NCI-H1105 treated with DMSO at 0.1 percent for 48 hours (cell line): ENCODE measurements around the gene TRIM5.
"Not testable (repeated sequence)": the region's sequence is repeated elsewhere in the genome, so short reads cannot be mapped to it uniquely, and the experiment has no call there.

ENCODE experiments used
- DNase-seq: peaks from one replicate; lab custom pipeline; 2025; lab: John Stamatoyannopoulos, UW

The TRIM5 gene

GRCh38 chr11:5684646-5685362, at the start of gene TRIM5:
Gene TRIM5 (minus strand): TSS chr11:5685074. CDS start chr11:5680177, 4,897 bp downstream.
- no peak for DNase-seq

GRCh38 chr11:5727691-5728090, 42.8 kb upstream of the TRIM5 start:
- DNase-seq = no peak

GRCh38 chr11:5726351-5726750, 41.5 kb upstream of the TRIM5 start:
- no peak for DNase-seq

- no peak for DNase-seq
These were observed 37.7 kb upstream of the TRIM5 start for GRCh38 chr11:5722622-5723021.

- DNase-seq = no peak
These were observed 35.0 kb upstream of the TRIM5 start for GRCh38 chr11:5719703-5720495.

GRCh38 chr11:5716518-5716917, 31.6 kb upstream of the TRIM5 start:
- not testable (repeated sequence) for DNase-seq

GRCh38 chr11:5713695-5714094, 28.8 kb upstream of the TRIM5 start:
- no peak for DNase-seq

GRCh38 chr11:5712507-5712906, 27.6 kb upstream of the TRIM5 start:
- DNase-seq = no peak

- DNase-seq = no peak
These were observed 20.8 kb upstream of the TRIM5 start for GRCh38 chr11:5705688-5706087.

GRCh38 chr11:5703741-5704536, 19.1 kb upstream of the TRIM5 start:
- no peak for DNase-seq

GRCh38 chr11:5701055-5701577, 16.2 kb upstream of the TRIM5 start:
- DNase-seq = no peak

GRCh38 chr11:5700421-5701054, 15.7 kb upstream of the TRIM5 start:
- no peak for DNase-seq

GRCh38 chr11:5698281-5698680, 13.4 kb upstream of the TRIM5 start:
- no peak for DNase-seq

- DNase-seq = no peak
These were observed 11.3 kb upstream of the TRIM5 start for GRCh38 chr11:5696210-5696609.

GRCh38 chr11:5695580-5695979, 10.7 kb upstream of the TRIM5 start:
- no peak for DNase-seq

GRCh38 chr11:5694642-5695041, 9.8 kb upstream of the TRIM5 start:
- no peak for DNase-seq

GRCh38 chr11:5691964-5692361, 7.1 kb upstream of the TRIM5 start:
- DNase-seq = no peak

GRCh38 chr11:5691238-5691963, 6.5 kb upstream of the TRIM5 start:
- not testable (repeated sequence) for DNase-seq

- no peak for DNase-seq
These were observed 5.9 kb upstream of the TRIM5 start for GRCh38 chr11:5690736-5691135.

GRCh38 chr11:5690216-5690615, 5.3 kb upstream of the TRIM5 start:
- no peak for DNase-seq

- DNase-seq = no peak
These were observed 4.7 kb upstream of the TRIM5 start, which contains the start of gene TRIM22 for GRCh38 chr11:5689551-5689983. Gene TRIM22 (plus strand): TSS chr11:5689790. CDS start chr11:5696233, 6,443 bp downstream.
